Measurements from ENCODE around the gene TMX3.

The TMX3 gene

GRCh38 chr18:68759308-68759707 lies 44.4 kb upstream of the TMX3 start:
- no peaks in the 10 kb centered on the region for H3K27me3 ChIP-seq (ENCODE audit: insufficient read depth, low read length)
- no peak overlapping the region for H3K27ac ChIP-seq (ENCODE audit: low read depth, low read length, poor library complexity, severe bottlenecking)
- H3K36me3 ChIP-seq (ENCODE audit: insufficient read depth, low read length): no peaks in the 10 kb centered on the region
- no peaks in the 10 kb centered on the region for H3K9me3 ChIP-seq (ENCODE audit: low read length)
- no peaks in the 10 kb centered on the region for H3K79me2 ChIP-seq (ENCODE audit: insufficient read depth, low read length)
- H2AFZ ChIP-seq (ENCODE audit: low read length): no peak overlapping the region
- no peak for TF ChIP-seq EZH2 (IDR thresholded peaks at IDR 0.05; ENCODE audit: borderline replicate concordance, low read length)
- TF ChIP-seq CTCF (IDR thresholded peaks at IDR 0.05; ENCODE audit: low read length): no peak
- no peaks in the 10 kb centered on the region for H3K9me2 ChIP-seq (ENCODE audit: low read depth, low read length)
- H3K9ac ChIP-seq (ENCODE audit: low read length): no peak overlapping the region
- no peak overlapping the region for H3K4me2 ChIP-seq (ENCODE audit: low read length)
- no peak overlapping the region for H3K4me3 ChIP-seq (ENCODE audit: low read depth, low read length, poor library complexity, severe bottlenecking)
- H4K20me1 ChIP-seq (ENCODE audit: insufficient read depth, low read length): no peaks in the 10 kb centered on the region
- H3K4me1 ChIP-seq (ENCODE audit: insufficient read depth, low read length, severe bottlenecking): no peaks in the 10 kb centered on the region
- H3F3A ChIP-seq (ENCODE audit: insufficient read depth, low read length): no peaks in the 10 kb centered on the region

GRCh38 chr18:68757126-68757525 lies 42.2 kb upstream of the TMX3 start:
- Histone ChIP-seq H2AFZ (ENCODE audit: low read length) (no peak overlapping the region), H3K9ac (ENCODE audit: low read length) (no peak overlapping the region), H3K4me3 (ENCODE audit: low read depth, low read length, poor library complexity, severe bottlenecking) (no peak overlapping the region), H3F3A (ENCODE audit: insufficient read depth, low read length) (no peaks in the 10 kb centered on the region), H3K4me2 (ENCODE audit: low read length) (no peak overlapping the region), H3K36me3 (ENCODE audit: insufficient read depth, low read length) (no peaks in the 10 kb centered on the region), H3K27me3 (ENCODE audit: insufficient read depth, low read length) (no peaks in the 10 kb centered on the region), H3K27ac (ENCODE audit: low read depth, low read length, poor library complexity, severe bottlenecking) (no peak overlapping the region), H4K20me1 (ENCODE audit: insufficient read depth, low read length) (no peaks in the 10 kb centered on the region), H3K79me2 (ENCODE audit: insufficient read depth, low read length) (no peaks in the 10 kb centered on the region), H3K9me3 (ENCODE audit: low read length) (no peaks in the 10 kb centered on the region), H3K4me1 (ENCODE audit: insufficient read depth, low read length, severe bottlenecking) (no peaks in the 10 kb centered on the region), H3K9me2 (ENCODE audit: low read depth, low read length) (no peaks in the 10 kb centered on the region; the same call in 1 of the 2 replicates)
- no peak for TF ChIP-seq EZH2 (IDR thresholded peaks at IDR 0.05; ENCODE audit: borderline replicate concordance, low read length)
- TF ChIP-seq CTCF (IDR thresholded peaks at IDR 0.05; ENCODE audit: low read length): no peak

GRCh38 chr18:68742206-68742605 lies 27.3 kb upstream of the TMX3 start:
- Histone ChIP-seq H2AFZ (ENCODE audit: low read length) (no peak overlapping the region), H3K4me2 (ENCODE audit: low read length) (no peak overlapping the region), H3K79me2 (ENCODE audit: insufficient read depth, low read length) (no peaks in the 10 kb centered on the region), H3K9me3 (ENCODE audit: low read length) (no peaks in the 10 kb centered on the region), H3K27me3 (ENCODE audit: insufficient read depth, low read length) (no peaks in the 10 kb centered on the region), H3F3A (ENCODE audit: insufficient read depth, low read length) (no peaks in the 10 kb centered on the region), H3K4me1 (ENCODE audit: insufficient read depth, low read length, severe bottlenecking) (no peaks in the 10 kb centered on the region), H3K9ac (ENCODE audit: low read length) (no peak overlapping the region), H3K4me3 (ENCODE audit: low read depth, low read length, poor library complexity, severe bottlenecking) (no peak overlapping the region), H3K27ac (ENCODE audit: low read depth, low read length, poor library complexity, severe bottlenecking) (no peak overlapping the region), H3K9me2 (ENCODE audit: low read depth, low read length) (no peaks in the 10 kb centered on the region), H4K20me1 (ENCODE audit: insufficient read depth, low read length) (no peaks in the 10 kb centered on the region), H3K36me3 (ENCODE audit: insufficient read depth, low read length) (no peaks in the 10 kb centered on the region)
- TF ChIP-seq CTCF (IDR thresholded peaks at IDR 0.05; ENCODE audit: low read length): no peak
- TF ChIP-seq EZH2 (IDR thresholded peaks at IDR 0.05; ENCODE audit: borderline replicate concordance, low read length): no peak

All from OCI-LY1 (cell line).